ENCODE measurements around the gene HIC1. TPM values are rescaled to one million over a fixed set of nuclear protein-coding genes. Genes with fewer than 3 reads are reported as not detected.

The HIC1 gene
- total RNA-seq, 2 experiments from 2014 or later = 35.1 TPM

DNA sequence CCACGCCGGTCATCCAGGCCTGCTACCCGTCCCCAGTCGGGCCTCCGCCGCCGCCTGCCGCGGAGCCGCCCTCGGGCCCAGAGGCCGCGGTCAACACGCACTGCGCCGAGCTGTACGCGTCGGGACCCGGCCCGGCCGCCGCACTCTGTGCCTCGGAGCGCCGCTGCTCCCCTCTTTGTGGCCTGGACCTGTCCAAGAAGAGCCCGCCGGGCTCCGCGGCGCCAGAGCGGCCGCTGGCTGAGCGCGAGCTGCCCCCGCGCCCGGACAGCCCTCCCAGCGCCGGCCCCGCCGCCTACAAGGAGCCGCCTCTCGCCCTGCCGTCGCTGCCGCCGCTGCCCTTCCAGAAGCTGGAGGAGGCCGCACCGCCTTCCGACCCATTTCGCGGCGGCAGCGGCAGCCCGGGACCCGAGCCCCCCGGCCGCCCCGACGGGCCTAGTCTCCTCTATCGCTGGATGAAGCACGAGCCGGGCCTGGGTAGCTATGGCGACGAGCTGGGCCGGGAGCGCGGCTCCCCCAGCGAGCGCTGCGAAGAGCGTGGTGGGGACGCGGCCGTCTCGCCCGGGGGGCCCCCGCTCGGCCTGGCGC is 2.4 kb downstream of the HIC1 start:
- Mint-ChIP-seq H3K36me3 (ENCODE audit: low read depth) (peaks cover 36% of the 10 kb centered on the region), H3K27me3 (no peaks in the 10 kb centered on the region), H3K4me3 (no peak overlapping the region), H3K27ac (no peak overlapping the region), H3K4me1 (ENCODE audit: low read depth) (peaks cover 15% of the 10 kb centered on the region), H3K9me3 (no peaks in the 10 kb centered on the region)
- ChIA-PET CTCF (interaction anchor here (0.7 to 8.5 kb wide), 23 partner anchors 11 to 326 kb away, joined by 3 to 239 read pairs (median 4); partner anchors contain the start of genes OVCA2 and SGSM2), POLR2A (interaction anchor here (0.7 to 5.7 kb wide), 14 partner anchors 8 to 336 kb away, joined by 3 to 46 read pairs (median 4); partner anchors contain the start of gene RTN4RL1)
- DNase-seq = no peak
- TF ChIP-seq, protein P1, sequence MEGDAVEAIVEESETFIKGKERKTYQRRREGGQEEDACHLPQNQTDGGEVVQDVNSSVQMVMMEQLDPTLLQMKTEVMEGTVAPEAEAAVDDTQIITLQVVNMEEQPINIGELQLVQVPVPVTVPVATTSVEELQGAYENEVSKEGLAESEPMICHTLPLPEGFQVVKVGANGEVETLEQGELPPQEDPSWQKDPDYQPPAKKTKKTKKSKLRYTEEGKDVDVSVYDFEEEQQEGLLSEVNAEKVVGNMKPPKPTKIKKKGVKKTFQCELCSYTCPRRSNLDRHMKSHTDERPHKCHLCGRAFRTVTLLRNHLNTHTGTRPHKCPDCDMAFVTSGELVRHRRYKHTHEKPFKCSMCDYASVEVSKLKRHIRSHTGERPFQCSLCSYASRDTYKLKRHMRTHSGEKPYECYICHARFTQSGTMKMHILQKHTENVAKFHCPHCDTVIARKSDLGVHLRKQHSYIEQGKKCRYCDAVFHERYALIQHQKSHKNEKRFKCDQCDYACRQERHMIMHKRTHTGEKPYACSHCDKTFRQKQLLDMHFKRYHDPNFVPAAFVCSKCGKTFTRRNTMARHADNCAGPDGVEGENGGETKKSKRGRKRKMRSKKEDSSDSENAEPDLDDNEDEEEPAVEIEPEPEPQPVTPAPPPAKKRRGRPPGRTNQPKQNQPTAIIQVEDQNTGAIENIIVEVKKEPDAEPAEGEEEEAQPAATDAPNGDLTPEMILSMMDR (IDR thresholded peaks at IDR 0.05) = no peak
- ATAC-seq = no peak
- intact Hi-C loops (cut with micrococcal nuclease) = no loop called here

- no peak for ATAC-seq
- Mint-ChIP-seq H3K27me3 (no peaks in the 10 kb centered on the region), H3K27ac (no peak overlapping the region), H3K9me3 (no peaks in the 10 kb centered on the region), H3K4me3 (peak overlapping the region; percentile 54), H3K4me1 (ENCODE audit: low read depth) (peaks cover 14% of the 10 kb centered on the region), H3K36me3 (ENCODE audit: low read depth) (peaks cover 41% of the 10 kb centered on the region)
- DNase-seq = peak; percentile 47
- ChIA-PET CTCF (interaction anchor here (0.8 to 8.5 kb wide), 32 partner anchors 10 to 357 kb away, joined by 3 to 239 read pairs (median 4); partner anchors contain the start of genes OVCA2 and SGSM2), POLR2A (interaction anchor here (0.7 to 5.7 kb wide), 11 partner anchors 11 to 208 kb away, joined by 3 to 46 read pairs (median 4); partner anchors contain the start of gene RTN4RL1)
- intact Hi-C loops (cut with micrococcal nuclease) = no loop called here
- TF ChIP-seq, protein P1 (IDR thresholded peaks at IDR 0.05) = no peak
Measured at GRCh38 chr17:2057760-2058585, 3.1 kb downstream of the HIC1 start.

DNA sequence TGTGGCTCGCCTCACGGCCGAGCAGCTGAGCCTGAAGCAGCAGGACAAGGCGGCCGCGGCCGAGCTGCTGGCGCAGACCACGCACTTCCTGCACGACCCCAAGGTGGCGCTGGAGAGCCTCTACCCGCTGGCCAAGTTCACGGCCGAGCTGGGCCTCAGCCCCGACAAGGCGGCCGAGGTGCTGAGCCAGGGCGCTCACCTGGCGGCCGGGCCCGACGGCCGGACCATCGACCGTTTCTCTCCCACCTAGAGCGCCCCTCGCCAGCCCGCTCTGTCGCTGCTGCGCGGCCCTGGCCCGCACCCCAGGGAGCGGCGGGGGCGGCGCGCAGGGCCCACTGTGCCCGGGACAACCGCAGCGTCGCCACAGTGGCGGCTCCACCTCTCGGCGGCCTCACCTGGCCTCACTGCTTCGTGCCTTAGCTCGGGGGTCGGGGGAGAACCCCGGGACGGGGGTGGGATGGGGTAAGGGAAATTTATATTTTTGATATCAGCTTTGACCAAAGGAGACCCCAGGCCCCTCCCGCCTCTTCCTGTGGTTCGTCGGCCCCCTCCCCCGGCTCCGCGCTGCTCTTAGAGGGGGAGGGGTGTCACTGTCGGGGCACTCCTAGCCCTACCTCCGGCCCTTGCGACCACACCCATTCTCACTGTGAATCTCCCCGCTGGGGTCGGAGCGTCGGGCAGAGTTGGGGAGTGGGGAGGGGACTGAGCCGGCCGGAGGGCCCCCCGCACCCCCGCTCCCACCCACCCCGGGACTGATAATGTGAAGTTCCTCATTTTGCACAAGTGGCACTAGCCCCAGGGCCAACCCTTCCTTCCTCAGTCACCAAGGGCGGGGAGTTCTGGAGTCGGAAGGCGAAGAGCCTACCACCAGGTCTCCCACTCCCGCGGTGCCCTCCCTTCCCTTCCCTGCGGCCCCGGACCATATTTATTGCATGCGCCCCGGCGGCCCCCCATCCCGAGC is 4.0 kb downstream of the HIC1 start:
- intact Hi-C loops (cut with micrococcal nuclease) = no loop called here
- peaks cover 49% of the 10 kb centered on the region for H3K36me3 Mint-ChIP-seq (ENCODE audit: low read depth)
- ATAC-seq = peak; percentile 7

More for the DNA sequence above, 4.0 kb downstream of the HIC1 start:
- DNase-seq = peak; percentile 76
- Mint-ChIP-seq H3K4me1 (ENCODE audit: low read depth) (peaks cover 13% of the 10 kb centered on the region), H3K27ac (no peak overlapping the region), H3K9me3 (no peaks in the 10 kb centered on the region), H3K27me3 (no peaks in the 10 kb centered on the region), H3K4me3 (peak overlapping the region; percentile 54)
- TF ChIP-seq, protein P1 (IDR thresholded peaks at IDR 0.05) = peak; percentile 88
- CTCF ChIA-PET = interaction anchor here (0.8 to 8.5 kb wide), 25 partner anchors 9 to 357 kb away, joined by 3 to 239 read pairs (median 4); partner anchors contain the start of gene SGSM2
- POLR2A ChIA-PET = interaction anchor here (0.7 to 5.7 kb wide), 10 partner anchors 10 to 207 kb away, joined by 3 to 46 read pairs (median 4); no protein-coding TSS in a partner anchor
